ENCODE results near the gene LDB2.
"Not testable (repeated sequence)": the region's sequence is repeated elsewhere in the genome, so short reads cannot be mapped to it uniquely, and the experiment has no call there.

LDB2 gene

GRCh38 chr4:16661813-16662212 is 236.6 kb downstream of the LDB2 start:
- DNase-seq (ENCODE audit: low read depth in 1 of 2, low spot score in 1 of 2), result no peak

DNA sequence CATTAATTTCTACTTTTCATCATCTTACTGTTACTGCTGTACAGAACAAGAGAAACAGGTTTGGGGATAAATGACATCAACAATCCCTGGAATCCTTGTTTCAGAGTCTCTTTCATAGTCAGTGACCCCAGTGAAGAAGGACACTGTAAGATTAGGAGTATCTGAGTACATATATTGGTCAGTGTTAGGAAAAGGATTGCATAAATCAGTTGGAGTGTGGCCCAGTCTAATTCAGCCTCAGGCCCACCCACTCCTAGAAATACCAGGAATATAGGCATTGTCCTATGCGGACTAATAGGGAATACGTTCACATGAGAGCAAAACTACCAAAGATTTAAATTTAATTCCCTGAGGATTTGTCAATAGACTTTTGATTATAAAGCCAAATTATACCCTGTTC is 237.8 kb downstream of the LDB2 start:
- DNase-seq (ENCODE audit: low read depth in 1 of 2, low spot score in 1 of 2), result no peak

DNA sequence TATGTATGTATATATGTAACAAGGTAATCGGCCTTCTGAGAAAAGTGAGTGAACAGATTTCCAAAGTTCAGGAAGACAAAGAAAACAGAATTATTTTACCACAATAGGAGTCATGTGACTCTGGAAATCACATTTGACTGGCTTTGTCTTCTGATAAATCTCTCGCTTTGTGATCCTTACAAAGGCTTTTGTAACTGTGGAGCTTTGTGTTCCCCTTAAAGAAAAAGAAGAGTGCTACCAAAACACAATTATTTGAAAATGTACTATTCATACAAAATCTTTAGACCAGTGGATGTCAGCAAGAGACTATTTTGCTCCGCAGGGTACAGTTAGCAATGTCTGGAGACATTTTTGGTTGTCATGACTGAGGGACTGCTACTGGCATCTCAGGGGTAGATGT is 238.8 kb downstream of the LDB2 start:
- DNase-seq (ENCODE audit: low read depth in 1 of 2, low spot score in 1 of 2), result no peak

GRCh38 chr4:16659079-16659478 is 239.4 kb downstream of the LDB2 start:
- DNase-seq (ENCODE audit: low read depth in 1 of 2, low spot score in 1 of 2), result no peak

- DNase-seq (ENCODE audit: low read depth in 1 of 2, low spot score in 1 of 2), result no peak
These were observed 240.3 kb downstream of the LDB2 start for GRCh38 chr4:16658183-16658582.

DNA sequence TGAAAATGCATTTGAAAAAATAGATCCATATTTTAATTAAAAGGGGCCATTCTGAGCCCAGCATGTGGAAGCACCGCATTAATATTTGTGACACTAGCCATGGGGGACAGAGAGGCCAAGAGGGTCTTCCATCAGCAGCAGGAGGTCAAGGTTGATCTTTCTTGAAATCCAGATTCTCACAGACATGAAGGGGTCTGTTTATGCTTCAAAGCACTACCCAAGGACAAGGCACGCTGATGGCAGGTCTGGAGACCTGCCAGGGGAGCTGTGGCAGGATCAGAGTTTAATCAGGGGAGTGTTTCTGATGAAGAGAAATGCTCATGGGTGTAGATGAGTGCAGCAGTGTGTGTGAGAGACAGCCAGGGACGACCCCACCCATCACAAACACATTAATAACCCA is 243.3 kb downstream of the LDB2 start:
- DNase-seq (ENCODE audit: low read depth in 1 of 2, low spot score in 1 of 2), result no peak

- DNase-seq (ENCODE audit: low read depth in 1 of 2, low spot score in 1 of 2), result no peak
These were observed 245.6 kb downstream of the LDB2 start for GRCh38 chr4:16652732-16653305.

DNA sequence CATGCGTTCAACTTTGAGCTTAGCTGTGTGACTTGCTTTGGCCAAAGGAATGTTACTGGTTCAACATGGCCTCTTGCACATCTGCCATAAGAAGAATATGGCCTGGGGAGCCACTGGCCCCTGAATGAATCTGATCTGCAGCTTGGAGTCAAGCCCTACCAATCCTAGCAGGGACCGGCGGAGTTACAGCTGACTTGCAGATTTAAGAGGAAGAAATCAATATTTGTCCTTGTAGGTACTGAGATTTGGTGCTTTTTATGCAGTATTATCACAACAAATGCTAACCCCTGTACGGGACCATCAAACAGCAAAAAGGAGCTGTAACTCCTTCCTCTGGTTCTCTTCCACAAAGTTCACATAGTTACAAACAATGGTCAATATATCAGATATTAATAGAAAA is 252.0 kb downstream of the LDB2 start:
- DNase-seq (ENCODE audit: low read depth in 1 of 2, low spot score in 1 of 2), result no peak

DNA sequence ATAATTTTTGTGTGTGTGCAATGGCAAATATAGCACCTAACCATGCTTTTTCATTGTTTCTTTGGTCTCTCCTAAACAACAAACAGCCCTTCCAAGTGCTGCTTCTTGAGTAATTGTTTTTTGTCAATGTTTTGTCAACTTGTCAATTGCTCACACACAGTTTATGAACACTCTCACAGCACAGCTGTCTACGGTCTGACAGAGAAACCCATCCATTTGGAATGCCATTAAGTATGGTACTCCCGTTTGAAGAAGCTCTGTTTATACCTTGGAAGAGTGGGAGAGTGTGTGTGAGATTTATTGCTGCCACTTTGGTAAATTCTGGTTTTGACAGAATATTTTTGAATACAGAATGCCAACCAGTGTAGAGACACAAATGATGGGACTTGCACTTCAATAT is 254.6 kb downstream of the LDB2 start:
- DNase-seq (ENCODE audit: low read depth in 1 of 2, low spot score in 1 of 2), result no peak

GRCh38 chr4:16642897-16643296 is 255.5 kb downstream of the LDB2 start:
- DNase-seq (ENCODE audit: low read depth in 1 of 2, low spot score in 1 of 2), result no peak

DNA sequence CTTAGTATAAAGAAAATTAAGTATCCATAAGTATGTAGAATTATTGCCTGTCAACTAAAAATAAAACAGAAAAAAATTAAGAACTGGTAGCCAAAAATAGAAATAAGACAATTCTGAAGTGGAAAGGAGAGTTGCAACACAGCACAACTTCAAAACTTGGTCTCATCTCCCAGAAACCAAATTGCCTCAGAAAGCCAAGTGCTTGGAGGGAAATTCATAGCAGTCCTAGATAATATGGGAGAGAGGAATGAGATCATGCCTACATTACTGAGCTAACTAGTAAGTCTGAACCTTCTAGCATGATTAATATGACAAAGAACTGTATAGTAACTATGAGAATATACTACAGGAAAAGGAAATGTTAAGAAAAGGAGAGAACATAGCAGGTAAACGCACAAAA is 256.5 kb downstream of the LDB2 start:
- no peak for DNase-seq (ENCODE audit: low read depth in 1 of 2, low spot score in 1 of 2)

- DNase-seq (ENCODE audit: low read depth in 1 of 2, low spot score in 1 of 2), result no peak
These were observed 261.4 kb downstream of the LDB2 start for GRCh38 chr4:16636912-16637630.

DNA sequence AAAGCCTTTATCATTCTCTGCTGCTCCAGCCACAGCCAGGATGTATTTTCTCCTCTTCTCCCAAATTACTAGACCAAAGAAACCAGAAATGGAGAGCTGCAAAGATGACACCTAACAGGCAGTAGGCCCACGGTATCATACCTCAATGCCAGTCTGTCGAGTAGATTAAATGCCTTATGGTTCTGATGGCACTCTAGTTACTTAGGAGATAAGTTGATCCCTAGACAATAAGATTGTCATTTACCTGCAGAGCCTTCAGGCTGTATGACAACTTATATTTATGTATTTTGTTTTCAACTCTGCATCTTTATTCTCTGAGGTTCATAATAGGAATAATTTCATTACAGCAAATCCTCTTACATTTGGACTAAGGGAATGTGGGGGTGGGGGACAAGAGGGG is 262.1 kb downstream of the LDB2 start:
- DNase-seq (ENCODE audit: low read depth in 1 of 2, low spot score in 1 of 2), result no peak

DNA sequence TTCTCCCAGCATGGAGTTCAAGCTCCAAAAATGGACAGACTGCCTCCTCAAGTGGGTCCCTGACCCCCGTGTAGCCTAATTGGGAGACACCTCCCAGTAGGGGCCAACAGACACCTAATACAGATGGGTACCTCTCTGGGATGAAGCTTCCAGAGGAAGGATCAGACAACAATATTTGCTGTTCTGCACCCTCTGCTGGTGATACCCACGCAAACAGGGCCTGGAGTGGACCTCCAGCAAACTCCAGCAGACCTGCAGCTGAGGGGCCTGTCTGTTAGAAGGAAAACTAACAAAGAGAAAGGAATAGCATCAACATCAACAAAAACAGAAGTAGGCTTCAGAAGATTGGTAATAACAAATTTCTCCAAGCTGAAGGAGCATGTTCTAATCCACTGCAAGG is 269.2 kb downstream of the LDB2 start:
- DNase-seq (ENCODE audit: low read depth in 1 of 2, low spot score in 1 of 2), result not testable (repeated sequence)

DNA sequence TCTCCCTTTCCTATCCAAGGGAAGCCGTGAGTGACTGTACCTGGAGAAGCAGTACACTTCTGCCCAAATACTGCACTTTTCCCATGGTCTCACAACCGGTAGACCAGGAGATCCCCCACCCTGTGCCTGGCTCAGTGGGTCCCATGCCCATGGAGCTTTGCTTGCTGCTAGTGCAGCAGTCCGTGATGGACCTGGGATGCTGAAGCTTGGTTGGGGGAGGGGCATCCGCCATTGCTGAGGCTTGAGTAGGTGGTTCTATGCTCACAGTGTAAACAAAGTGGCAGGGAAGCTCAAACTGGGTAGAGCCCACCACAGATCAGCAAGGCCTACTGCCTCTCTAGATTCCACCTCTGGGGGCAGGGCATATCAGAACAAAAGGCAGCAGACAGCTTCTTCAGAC is 269.6 kb downstream of the LDB2 start:
- DNase-seq (ENCODE audit: low read depth in 1 of 2, low spot score in 1 of 2), result not testable (repeated sequence)

GRCh38 chr4:16627999-16628398 is 270.4 kb downstream of the LDB2 start:
- no peak for DNase-seq (ENCODE audit: low read depth in 1 of 2, low spot score in 1 of 2)

- no peak for DNase-seq (ENCODE audit: low read depth in 1 of 2, low spot score in 1 of 2)
These were observed 271.5 kb downstream of the LDB2 start for GRCh38 chr4:16626945-16627344.

- DNase-seq (ENCODE audit: low read depth in 1 of 2, low spot score in 1 of 2), result no peak
These were observed 275.6 kb downstream of the LDB2 start for GRCh38 chr4:16622826-16623225.

DNA sequence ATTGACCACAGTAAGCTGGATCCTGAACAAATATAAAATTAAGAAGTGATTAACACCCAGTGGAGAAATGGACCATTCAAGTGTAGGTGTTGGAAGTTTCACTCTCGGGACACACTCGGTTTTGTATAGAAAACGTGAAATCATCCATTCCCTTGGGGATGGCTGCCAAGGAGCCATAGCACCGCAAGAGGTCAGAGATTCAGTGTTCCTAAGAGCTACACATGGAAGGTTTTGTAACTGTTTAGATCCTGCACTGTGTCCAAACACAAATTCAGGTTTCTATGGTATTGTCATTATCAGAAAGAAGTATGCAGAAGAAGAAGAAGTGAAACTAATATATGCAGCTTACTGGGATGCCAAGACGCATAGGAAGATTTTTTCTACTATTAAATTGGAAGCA is 281.0 kb downstream of the LDB2 start:
- DNase-seq (ENCODE audit: low read depth in 1 of 2, low spot score in 1 of 2), result no peak

GRCh38 chr4:16617011-16617410 is 281.4 kb downstream of the LDB2 start:
- DNase-seq (ENCODE audit: low read depth in 1 of 2, low spot score in 1 of 2), result no peak

- DNase-seq (ENCODE audit: low read depth in 1 of 2, low spot score in 1 of 2), result no peak
These were observed 289.2 kb downstream of the LDB2 start for GRCh38 chr4:16609170-16609758.

GRCh38 chr4:16608611-16609125 is 289.8 kb downstream of the LDB2 start:
- DNase-seq (ENCODE audit: low read depth in 1 of 2, low spot score in 1 of 2), result no peak

GRCh38 chr4:16608123-16608522 is 290.3 kb downstream of the LDB2 start:
- no peak for DNase-seq (ENCODE audit: low read depth in 1 of 2, low spot score in 1 of 2)
